T-helper 2 cell treated with Interferon-gamma antibody and Interleukin-4, amounts not matched to agents 5 μg/mL and 100 μg/mL, for 36 hours (primary cell): ENCODE data around the gene PHETA2.
"Not testable (repeated sequence)": the region's sequence is repeated elsewhere in the genome, so short reads cannot be mapped to it uniquely, and the experiment has no call there.

ENCODE experiments used
- DNase-seq: peaks from one replicate; pipeline ENCODE4 v3.0.0; 2021; ENCODE audit warnings: low spot score
- H3K27ac Mint-ChIP-seq: one replicate; pipeline ENCODE4 v1.8.0; 2021; ENCODE audit warnings: mild to moderate bottlenecking, mixed read lengths
- H3K27me3 Mint-ChIP-seq: one replicate; pipeline ENCODE4 v1.8.0; 2021; ENCODE audit warnings: low read depth, mixed read lengths
- H3K36me3 Mint-ChIP-seq: one replicate; pipeline ENCODE4 v1.8.0; 2021; ENCODE audit warnings: low read depth, mixed read lengths
- H3K4me1 Mint-ChIP-seq: one replicate; pipeline ENCODE4 v1.8.0; 2021; ENCODE audit warnings: low read depth, mixed read lengths
- H3K4me3 Mint-ChIP-seq: one replicate; pipeline ENCODE4 v1.8.0; 2022; ENCODE audit warnings: mild to moderate bottlenecking, moderate library complexity, mixed read lengths
- H3K9me3 Mint-ChIP-seq: one replicate; pipeline ENCODE4 v1.8.0; 2021; ENCODE audit warnings: mixed read lengths

PHETA2 gene

DNA sequence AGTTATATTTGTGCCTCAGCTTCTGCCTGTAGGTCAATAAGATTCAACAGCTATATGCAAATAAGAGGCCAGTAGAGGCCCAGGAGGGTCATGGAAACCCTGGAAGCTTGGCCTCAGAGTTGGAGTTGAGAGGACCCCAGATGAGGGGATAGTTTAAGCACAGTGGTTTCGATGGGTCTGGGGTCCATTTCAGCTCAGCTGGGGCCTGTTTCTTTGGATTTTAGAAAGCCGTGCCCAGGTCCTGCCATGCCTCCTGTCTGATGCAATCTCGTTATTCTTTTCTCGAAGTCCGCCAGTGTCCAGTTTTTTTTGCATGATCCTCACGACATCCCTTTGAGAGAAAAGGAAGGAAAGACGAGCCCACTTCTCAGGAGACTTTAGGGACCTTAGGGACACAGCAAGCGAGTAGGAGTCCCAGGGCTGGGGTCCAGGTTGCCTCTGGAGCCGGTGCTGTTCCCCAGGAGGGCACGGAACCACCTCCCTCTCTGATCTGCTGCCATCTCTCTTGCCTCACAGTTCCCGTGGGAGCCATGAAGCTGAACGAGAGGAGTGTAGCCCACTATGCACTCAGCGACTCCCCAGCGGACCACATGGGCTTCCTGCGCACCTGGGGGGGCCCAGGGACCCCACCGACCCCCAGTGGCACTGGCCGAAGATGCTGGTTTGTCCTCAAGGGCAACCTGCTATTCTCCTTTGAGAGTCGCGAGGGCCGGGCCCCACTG is 2.9 kb downstream of the PHETA2 start:
- DNase-seq = no peak
- Mint-ChIP-seq H3K4me3 (no peak overlapping the region), H3K27me3 (no peaks in the 10 kb centered on the region), H3K36me3 (peaks cover 9% of the 10 kb centered on the region), H3K4me1 (peaks cover 34% of the 10 kb centered on the region), H3K9me3 (no peaks in the 10 kb centered on the region), H3K27ac (no peak overlapping the region)

- Mint-ChIP-seq H3K36me3 (peaks cover 12% of the 10 kb centered on the region), H3K27me3 (no peaks in the 10 kb centered on the region), H3K4me3 (peak overlapping the region; percentile 21), H3K9me3 (no peaks in the 10 kb centered on the region), H3K4me1 (peaks cover 30% of the 10 kb centered on the region), H3K27ac (no peak overlapping the region)
- DNase-seq = no peak
Measured at GRCh38 chr22:42077486-42078125, 3.6 kb downstream of the PHETA2 start.

GRCh38 chr22:42078469-42079318 is 4.6 kb downstream of the PHETA2 start:
- peak overlapping the region; percentile 96 for H3K27ac Mint-ChIP-seq
- peaks cover 28% of the 10 kb centered on the region for H3K4me1 Mint-ChIP-seq
- peaks cover 19% of the 10 kb centered on the region for H3K36me3 Mint-ChIP-seq
- H3K9me3 Mint-ChIP-seq = no peaks in the 10 kb centered on the region
- H3K4me3 Mint-ChIP-seq = peak overlapping the region; percentile 98
- DNase-seq = no peak
- H3K27me3 Mint-ChIP-seq = no peaks in the 10 kb centered on the region

DNA sequence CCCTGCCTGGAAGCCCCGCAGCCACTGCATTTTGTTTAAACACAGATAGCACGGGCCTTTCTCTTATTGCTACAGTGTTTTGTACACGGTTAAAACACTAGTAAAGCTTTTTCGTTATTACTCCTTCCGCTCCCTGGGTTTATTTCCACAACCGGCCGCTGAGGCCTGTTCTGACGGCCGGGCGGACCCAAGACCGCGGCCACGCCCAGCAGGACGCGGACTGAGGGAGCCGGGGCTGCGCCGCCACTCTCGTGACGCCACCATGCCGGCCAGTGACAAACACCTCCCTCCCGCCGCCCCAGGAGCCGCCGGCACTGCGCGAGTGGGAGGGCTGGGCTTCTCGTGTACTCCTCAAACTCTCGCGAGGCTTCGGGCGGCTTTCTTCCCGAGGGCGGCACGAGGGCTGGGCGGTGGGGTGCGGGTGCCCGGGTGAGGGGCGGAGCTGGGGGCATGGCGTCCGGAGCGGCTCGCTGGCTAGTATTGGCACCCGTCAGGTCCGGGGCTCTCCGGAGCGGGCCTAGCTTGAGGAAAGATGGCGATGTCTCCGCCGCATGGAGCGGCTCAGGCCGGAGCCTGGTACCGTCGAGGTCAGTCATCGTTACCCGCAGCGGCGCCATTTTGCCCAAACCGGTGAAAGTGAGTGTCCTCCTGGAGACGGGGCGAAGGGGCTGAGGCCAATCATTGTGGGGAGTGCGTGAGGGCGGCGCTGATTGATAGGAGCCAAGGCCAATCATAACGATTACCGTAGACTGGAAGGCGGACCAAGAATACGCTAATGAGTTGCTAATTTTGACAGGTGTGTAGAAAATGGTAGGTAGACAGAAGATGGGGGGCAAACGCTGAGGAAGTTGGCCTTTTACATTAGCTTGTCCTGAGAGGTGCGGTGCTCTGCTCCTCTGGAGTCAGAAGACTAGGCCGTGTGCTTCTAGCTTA is 5.5 kb downstream of the PHETA2 start, which contains the start of gene SMDT1:
Gene SMDT1 (plus strand): TSS at position 382 of the 933 bp plus-strand sequence. CDS start 69 bp downstream, at position 451.
- no peaks in the 10 kb centered on the region for H3K27me3 Mint-ChIP-seq
- peak; percentile 98 for DNase-seq
- H3K4me1 Mint-ChIP-seq = peaks cover 28% of the 10 kb centered on the region
- peak within 1 kb of the TSS; percentile 98 for H3K4me3 Mint-ChIP-seq
- peak within 1 kb of the TSS; percentile 96 for H3K27ac Mint-ChIP-seq
- peaks cover 25% of the 10 kb centered on the region for H3K36me3 Mint-ChIP-seq
- no peaks in the 10 kb centered on the region for H3K9me3 Mint-ChIP-seq

DNA sequence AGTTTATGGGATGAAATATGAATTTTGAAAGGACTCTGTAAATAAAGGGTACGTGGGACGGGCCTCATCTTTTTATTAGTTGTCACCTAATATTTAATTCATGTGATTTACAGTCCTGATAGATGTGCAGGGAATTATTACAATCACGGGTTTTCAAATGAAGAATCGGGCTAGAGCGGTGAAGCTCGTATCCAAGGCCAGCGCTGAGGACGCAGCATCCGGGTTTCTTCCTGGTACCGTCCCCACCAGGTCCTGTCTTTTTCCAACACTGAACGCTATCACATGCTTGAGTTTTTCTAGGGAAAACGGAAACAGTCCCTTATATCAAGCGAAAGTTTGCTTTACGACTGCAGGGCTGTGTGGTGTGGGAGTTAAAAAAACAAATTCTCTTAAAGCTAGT is 6.2 kb downstream of the PHETA2 start:
- Mint-ChIP-seq H3K27me3 (no peaks in the 10 kb centered on the region), H3K4me1 (peaks cover 24% of the 10 kb centered on the region), H3K27ac (peak overlapping the region; percentile 96), H3K9me3 (no peaks in the 10 kb centered on the region), H3K4me3 (peak overlapping the region; percentile 98), H3K36me3 (peaks cover 31% of the 10 kb centered on the region)
- no peak for DNase-seq

- Mint-ChIP-seq H3K4me1 (peaks cover 24% of the 10 kb centered on the region), H3K36me3 (peaks cover 52% of the 10 kb centered on the region), H3K27me3 (no peaks in the 10 kb centered on the region), H3K27ac (no peak overlapping the region), H3K9me3 (no peaks in the 10 kb centered on the region), H3K4me3 (no peak overlapping the region)
- DNase-seq = no peak
Measured at GRCh38 chr22:42083119-42083518, 9.1 kb downstream of the PHETA2 start.

DNA sequence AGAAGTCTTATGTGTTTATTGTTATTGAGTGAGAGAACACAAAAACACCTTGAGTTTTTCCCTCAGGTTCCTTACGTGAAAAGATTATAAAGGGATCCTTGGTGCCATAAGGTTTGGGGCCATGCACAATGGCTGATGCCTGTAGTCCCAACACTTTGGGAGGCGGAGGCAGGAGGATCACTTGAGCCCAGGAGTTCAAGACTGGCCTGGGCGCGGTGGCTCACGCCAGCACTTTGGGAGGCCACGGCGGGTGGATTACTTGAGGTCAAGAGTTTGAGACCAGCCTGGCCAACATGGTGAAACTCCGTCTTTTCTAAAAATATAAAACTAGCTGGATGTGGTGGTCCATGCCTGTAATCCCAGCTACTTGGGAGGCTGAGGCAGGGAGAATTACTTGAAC is 10.8 kb downstream of the PHETA2 start:
- no peak overlapping the region for H3K4me3 Mint-ChIP-seq
- H3K4me1 Mint-ChIP-seq = peaks cover 22% of the 10 kb centered on the region
- peaks cover 3% of the 10 kb centered on the region for H3K9me3 Mint-ChIP-seq
- DNase-seq = no peak
- peaks cover 64% of the 10 kb centered on the region for H3K36me3 Mint-ChIP-seq
- H3K27me3 Mint-ChIP-seq = no peaks in the 10 kb centered on the region
- no peak overlapping the region for H3K27ac Mint-ChIP-seq

- Mint-ChIP-seq H3K27ac (no peak overlapping the region), H3K4me1 (peaks cover 17% of the 10 kb centered on the region), H3K4me3 (no peak overlapping the region), H3K9me3 (peaks cover 3% of the 10 kb centered on the region), H3K27me3 (no peaks in the 10 kb centered on the region), H3K36me3 (peaks cover 65% of the 10 kb centered on the region)
- no peak for DNase-seq
Measured at GRCh38 chr22:42086051-42086450, 12.0 kb downstream of the PHETA2 start.

GRCh38 chr22:42090596-42091454 is 16.8 kb downstream of the PHETA2 start, which contains the start of gene NDUFA6:
Gene NDUFA6, minus strand, starts transcription at chr22:42090772. Its CDS starts 28 bp downstream, at chr22:42090744.
- H3K4me3 Mint-ChIP-seq = peak within 1 kb of the TSS; percentile 98
- H3K27me3 Mint-ChIP-seq = no peaks in the 10 kb centered on the region
- H3K27ac Mint-ChIP-seq = peak within 1 kb of the TSS; percentile 100
- peaks cover 39% of the 10 kb centered on the region for H3K36me3 Mint-ChIP-seq
- DNase-seq = peak; percentile 99
- H3K9me3 Mint-ChIP-seq = peaks cover 3% of the 10 kb centered on the region
- peaks cover 21% of the 10 kb centered on the region for H3K4me1 Mint-ChIP-seq

GRCh38 chr22:42091455-42091782 is 17.4 kb downstream of the PHETA2 start:
- Mint-ChIP-seq H3K9me3 (peaks cover 3% of the 10 kb centered on the region), H3K27me3 (no peaks in the 10 kb centered on the region), H3K36me3 (peaks cover 33% of the 10 kb centered on the region), H3K4me1 (peaks cover 21% of the 10 kb centered on the region), H3K27ac (peak overlapping the region; percentile 100), H3K4me3 (peak overlapping the region; percentile 98)
- no peak for DNase-seq

DNA sequence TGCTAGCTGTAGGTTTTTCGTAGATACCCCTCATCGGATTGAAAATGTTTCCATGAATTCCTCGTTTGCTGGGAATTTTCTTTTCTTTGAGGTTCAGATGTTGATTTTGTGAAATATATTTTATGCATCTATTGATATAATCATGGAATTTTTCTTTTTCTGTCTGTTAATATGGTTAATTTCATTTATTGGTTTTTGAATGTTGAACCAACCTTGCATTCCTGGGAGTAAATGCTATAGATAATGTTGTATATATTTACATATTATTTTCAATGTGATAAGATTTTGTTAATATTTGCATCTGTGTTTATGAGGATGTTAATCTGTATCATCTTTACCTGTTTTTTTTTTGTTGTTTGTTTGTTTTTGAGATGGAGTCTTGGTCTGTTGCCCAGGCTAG is 27.2 kb downstream of the PHETA2 start:
- Mint-ChIP-seq H3K36me3 (peaks cover 19% of the 10 kb centered on the region), H3K27me3 (no peaks in the 10 kb centered on the region), H3K9me3 (peaks cover 41% of the 10 kb centered on the region), H3K27ac (no peak overlapping the region), H3K4me3 (no peak overlapping the region), H3K4me1 (no peaks in the 10 kb centered on the region)
- DNase-seq = no peak

GRCh38 chr22:42104332-42104860 is 30.3 kb downstream of the PHETA2 start:
- Mint-ChIP-seq H3K36me3 (peaks cover 15% of the 10 kb centered on the region), H3K9me3 (peaks cover 38% of the 10 kb centered on the region)
- H3K4me1 Mint-ChIP-seq, H3K27ac Mint-ChIP-seq, H3K27me3 Mint-ChIP-seq, DNase-seq, H3K4me3 Mint-ChIP-seq: not testable (repeated sequence)
